GM23248 (cell line): ENCODE measurements around the gene PRKCA.

Experiments
- EZH2 ChIP-seq: fragments of 200-600 bp; sonication (generic); IDR thresholded peaks from 2 replicates; pipeline ENCODE4 v1.6.1; 2018; ENCODE audit warnings: antibody characterized with exemption, mild to moderate bottlenecking; ENCODE audit not compliant: insufficient read depth, poor library complexity, severe bottlenecking
- EZH2phosphoT487 ChIP-seq: fragments of 200-600 bp; sonication (generic); IDR thresholded peaks from 2 replicates; pipeline ENCODE4 v1.6.1; 2018; ENCODE audit warnings: antibody characterized with exemption, moderate library complexity, mild to moderate bottlenecking, low read depth; ENCODE audit not compliant: insufficient read depth

DNA sequence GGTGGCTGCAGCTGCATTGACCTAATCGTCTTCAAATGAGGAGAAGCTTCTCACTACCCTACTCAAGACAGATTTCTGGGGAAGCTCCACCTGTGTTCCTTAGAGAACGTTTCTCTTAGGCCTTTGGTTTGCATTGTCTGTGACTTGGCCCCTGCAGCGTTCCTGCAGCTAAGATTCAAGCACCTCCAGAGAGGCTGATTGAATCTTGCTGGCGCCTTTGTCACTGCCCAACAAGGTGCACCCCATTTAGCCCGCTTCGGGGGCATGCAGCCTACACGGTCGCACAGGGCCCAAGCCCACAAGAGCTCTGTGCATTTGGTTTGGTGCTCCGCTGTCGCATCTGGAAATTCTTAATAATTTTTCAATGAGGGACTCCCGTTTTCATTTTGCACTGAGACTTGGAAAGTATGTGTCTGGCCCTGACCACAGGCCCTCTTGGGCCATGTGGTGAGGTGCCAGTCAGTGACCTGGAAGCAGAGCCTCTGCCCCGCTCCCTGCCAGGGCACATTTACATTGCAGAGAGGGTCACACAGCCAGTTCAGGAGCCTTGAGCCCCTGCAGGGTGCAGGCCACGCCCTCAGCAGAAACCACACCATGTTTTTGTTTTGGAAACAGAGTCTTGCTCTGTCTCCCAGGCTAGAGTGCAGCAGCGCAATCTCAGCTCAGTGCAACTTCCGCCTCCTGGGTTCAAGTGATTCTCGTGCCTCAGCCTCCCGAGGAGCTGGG is 481.4 kb downstream of the PRKCA start:
- TF ChIP-seq EZH2 (no peak), EZH2phosphoT487 (no peak)
